Astrocyte of the cerebellum (primary cell): ENCODE results near the gene DARS2.
A peak's percentile ranks its signal among the peaks of the same experiment; 100 is the strongest.

Experiments used
- DNase-seq: peaks from one replicate; pipeline ENCODE4 v3.0.0-alpha.2; 2011; ENCODE audit warnings: low read depth
- H3K4me3 ChIP-seq: 2 replicates; pipeline ENCODE4 v1.5.1; 2011; ENCODE audit warnings: mild to moderate bottlenecking, low read depth, low read length, moderate library complexity
- in situ Hi-C: cut with HindIII; loops from 2 replicates; pipeline ENCODE4 v1.10.0; 2017; ENCODE audit warnings: low sequenced_read_pairs
- TF ChIP-seq, protein P1 (sequence below): IDR thresholded peaks from 2 replicates; pipeline ENCODE4 v1.5.1; 2012; ENCODE audit warnings: low read length, low read depth, moderate library complexity, mild to moderate bottlenecking; ENCODE audit errors: missing control alignments

Gene DARS2

GRCh38 chr1:173866413-173867115 is 42.1 kb downstream of the DARS2 start:
- DNase-seq, result no peak
- H3K4me3 ChIP-seq, result peak overlapping the region; percentile 77
- in situ Hi-C loops, result no loop called here
- TF ChIP-seq, protein P1, sequence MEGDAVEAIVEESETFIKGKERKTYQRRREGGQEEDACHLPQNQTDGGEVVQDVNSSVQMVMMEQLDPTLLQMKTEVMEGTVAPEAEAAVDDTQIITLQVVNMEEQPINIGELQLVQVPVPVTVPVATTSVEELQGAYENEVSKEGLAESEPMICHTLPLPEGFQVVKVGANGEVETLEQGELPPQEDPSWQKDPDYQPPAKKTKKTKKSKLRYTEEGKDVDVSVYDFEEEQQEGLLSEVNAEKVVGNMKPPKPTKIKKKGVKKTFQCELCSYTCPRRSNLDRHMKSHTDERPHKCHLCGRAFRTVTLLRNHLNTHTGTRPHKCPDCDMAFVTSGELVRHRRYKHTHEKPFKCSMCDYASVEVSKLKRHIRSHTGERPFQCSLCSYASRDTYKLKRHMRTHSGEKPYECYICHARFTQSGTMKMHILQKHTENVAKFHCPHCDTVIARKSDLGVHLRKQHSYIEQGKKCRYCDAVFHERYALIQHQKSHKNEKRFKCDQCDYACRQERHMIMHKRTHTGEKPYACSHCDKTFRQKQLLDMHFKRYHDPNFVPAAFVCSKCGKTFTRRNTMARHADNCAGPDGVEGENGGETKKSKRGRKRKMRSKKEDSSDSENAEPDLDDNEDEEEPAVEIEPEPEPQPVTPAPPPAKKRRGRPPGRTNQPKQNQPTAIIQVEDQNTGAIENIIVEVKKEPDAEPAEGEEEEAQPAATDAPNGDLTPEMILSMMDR, result no peak

DNA sequence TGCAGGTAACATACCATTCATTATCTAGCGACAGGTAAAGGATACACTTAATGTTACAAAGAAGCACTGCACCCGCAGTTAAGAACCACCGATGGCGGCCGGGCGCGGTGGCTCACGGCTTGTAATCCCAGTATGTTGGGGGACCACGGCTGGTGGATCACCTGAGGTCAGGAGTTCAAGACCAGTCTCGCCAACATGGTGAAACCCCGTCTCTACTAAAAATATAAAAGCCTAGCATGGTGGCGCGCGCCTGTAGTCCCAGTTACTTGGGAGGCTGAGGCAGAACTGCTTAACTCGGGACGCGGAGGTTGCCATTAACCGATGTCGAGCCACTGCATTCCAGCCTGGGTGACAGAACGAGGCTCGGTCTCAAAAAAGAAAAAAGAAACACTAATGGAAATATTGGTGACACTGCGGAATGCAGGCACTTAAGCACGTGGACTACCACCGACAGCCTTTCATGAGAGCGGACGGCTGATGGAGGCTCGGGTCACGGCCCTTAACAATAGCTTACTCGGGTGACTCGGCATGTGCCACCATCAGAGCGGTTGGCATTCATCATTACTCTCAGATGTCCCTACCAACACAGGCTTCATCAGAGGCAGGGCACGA is 42.8 kb downstream of the DARS2 start:
- peak overlapping the region; percentile 77 for H3K4me3 ChIP-seq
- TF ChIP-seq, protein P1, result no peak
- DNase-seq, result no peak
- in situ Hi-C loops, result no loop called here

DNA sequence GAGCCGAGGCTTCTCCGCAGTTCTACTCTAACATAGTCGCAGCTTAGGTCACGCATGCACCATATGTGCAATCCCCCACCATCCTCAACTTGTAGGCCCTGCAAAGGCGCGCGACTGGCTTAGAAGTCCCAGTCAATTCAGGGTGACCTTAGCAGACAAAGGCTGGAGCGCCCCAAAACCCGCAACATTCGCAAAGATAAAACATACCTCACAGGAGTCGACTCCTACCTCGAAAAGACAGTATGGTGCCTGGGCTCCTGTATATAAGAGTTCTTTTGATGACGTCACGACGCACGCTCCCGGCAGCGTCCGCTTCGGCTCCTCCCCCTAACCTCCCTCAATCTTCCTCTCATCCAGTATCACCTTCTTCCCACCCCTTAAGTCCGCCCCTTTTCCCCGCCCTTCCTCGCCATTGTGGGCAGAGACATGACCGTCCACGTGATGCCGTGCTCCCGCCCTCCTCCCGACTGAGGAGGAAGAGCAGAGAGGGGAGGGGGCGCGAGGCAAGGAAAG is 43.3 kb downstream of the DARS2 start, which contains the start of gene GAS5:
Gene GAS5, minus strand, starts transcription at position 237 of the 513 bp plus-strand sequence.
- peak; percentile 100 for DNase-seq
- H3K4me3 ChIP-seq, result peak within 1 kb of the TSS; percentile 77
- in situ Hi-C loops, result no loop called here
- TF ChIP-seq, protein P1, result no peak

DNA sequence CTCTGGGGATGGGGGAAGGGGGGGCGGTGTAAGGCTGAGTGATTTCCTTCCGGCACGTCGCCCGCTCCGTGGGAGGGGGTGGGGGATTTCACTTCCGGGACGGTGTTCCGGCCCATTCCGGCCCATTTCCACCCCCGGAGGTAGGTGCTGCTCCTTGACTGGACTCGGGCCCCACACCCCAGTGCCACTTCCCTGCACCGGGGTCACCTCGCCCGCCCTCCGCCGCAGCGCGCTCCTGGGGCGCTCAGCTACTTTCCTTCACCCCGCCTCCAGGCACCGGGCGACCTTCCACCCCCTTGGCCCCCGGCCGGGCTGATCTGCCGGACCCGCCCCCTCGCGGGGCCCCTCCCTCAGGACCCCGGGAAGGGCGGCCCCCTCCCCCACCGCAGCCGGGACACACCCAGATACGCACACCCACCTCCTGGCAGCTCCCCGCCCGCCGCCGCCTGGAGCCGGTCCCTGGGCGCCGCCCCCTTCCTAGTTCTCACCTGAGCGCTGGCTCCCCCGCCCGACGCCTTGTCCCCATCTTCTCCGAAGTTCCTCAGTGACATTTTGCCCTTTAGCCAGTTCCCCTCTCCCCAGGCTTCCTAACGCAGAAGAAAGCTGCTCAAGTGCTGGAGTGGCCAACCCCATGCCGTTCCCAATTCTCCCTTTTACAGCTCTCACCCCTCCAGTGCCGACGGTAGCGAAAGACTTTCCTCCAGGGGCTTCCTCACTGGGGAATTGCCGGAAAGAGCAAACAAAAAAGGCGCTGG is 44.0 kb downstream of the DARS2 start, which contains the start of gene ZBTB37:
Gene ZBTB37, plus strand, starts transcription at position 115 of the 755 bp plus-strand sequence. CDS start 1,846 bp downstream, outside the sequence.
- TF ChIP-seq, protein P1, result no peak
- in situ Hi-C loops, result no loop called here
- H3K4me3 ChIP-seq, result peak within 1 kb of the TSS; percentile 77
- no peak for DNase-seq

- in situ Hi-C loops, result no loop called here
- TF ChIP-seq, protein P1, result no peak
These were observed 44.5 kb downstream of the DARS2 start for GRCh38 chr1:173869021-173869359.

More at GRCh38 chr1:173869021-173869359, 44.5 kb downstream of the DARS2 start:
- H3K4me3 ChIP-seq, result peak overlapping the region; percentile 77
- DNase-seq, result no peak
